Activated gamma-delta T cell treated with anti-CD3 and anti-CD28 coated beads, Interleukin-2, amount 50 U/mL, for 16 hours (primary cell): Measurements from ENCODE around the gene CARHSP1.
"Not testable (repeated sequence)": the region's sequence is repeated elsewhere in the genome, so short reads cannot be mapped to it uniquely, and the experiment has no call there.

Experiments used
- DNase-seq: peaks from one replicate; pipeline ENCODE4 v3.0.0-alpha.2; 2020; ENCODE audit warnings: low read depth

The CARHSP1 gene

GRCh38 chr16:8828541-8829165, 40.2 kb downstream of the CARHSP1 start:
- DNase-seq = no peak

DNA sequence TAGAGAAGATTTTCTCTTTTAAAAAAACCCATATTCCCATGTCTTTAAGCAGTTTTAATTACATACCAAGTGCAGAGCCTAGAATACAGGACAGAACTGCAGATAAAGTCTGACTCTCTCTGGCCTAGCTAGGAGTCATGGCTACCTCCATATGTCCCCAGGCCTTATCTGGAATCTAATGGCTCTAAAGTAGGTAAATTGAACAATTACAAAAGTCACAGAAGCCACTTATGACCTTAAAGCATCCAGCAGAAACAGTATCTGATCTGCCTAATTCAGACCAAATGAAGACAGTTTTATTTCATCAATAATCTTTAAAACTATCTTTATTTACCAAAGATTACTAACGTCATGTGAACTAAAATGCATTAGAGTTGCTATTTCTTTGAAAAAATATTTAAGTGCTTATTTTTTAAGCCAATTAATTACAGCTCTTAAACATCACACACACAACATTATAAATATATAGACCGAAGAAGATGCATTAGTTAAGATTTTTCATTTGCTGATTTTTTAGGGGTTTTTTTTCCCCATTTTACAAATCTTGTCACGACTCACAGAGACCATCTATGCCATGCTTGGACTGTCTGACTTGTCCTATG, 42.4 kb downstream of the CARHSP1 start:
- DNase-seq = no peak

GRCh38 chr16:8822403-8822802, 46.4 kb downstream of the CARHSP1 start:
- no peak for DNase-seq

DNA sequence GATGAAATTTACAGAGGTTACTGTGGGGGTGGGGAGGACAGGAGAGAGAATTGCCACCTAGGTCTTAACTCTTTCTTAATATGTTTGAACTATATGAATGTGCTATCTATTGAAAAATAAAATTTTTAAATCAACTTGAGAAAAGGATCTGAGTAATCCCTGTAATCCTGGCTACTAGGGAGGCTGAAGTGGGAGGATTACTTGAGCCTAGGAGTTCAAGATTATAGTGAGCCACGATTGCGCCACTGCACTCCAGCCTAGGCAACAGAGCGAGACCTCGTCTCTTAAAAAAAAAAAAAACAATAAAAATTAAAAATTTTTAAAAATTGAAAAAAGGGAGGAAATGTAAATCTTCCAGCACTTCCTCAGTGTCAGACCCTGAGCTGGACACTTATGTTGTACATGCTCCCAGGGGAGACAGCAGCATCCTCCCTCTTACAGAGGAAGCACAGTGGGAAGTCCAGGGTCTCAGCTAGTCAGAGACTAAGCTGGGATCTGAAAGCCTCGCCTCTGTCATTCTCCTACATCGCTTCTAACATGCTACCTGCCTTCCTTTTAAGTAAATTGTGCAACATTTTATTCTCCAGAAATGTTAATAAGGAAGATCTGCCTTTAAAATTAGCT, 49.3 kb downstream of the CARHSP1 start:
- no peak for DNase-seq

DNA sequence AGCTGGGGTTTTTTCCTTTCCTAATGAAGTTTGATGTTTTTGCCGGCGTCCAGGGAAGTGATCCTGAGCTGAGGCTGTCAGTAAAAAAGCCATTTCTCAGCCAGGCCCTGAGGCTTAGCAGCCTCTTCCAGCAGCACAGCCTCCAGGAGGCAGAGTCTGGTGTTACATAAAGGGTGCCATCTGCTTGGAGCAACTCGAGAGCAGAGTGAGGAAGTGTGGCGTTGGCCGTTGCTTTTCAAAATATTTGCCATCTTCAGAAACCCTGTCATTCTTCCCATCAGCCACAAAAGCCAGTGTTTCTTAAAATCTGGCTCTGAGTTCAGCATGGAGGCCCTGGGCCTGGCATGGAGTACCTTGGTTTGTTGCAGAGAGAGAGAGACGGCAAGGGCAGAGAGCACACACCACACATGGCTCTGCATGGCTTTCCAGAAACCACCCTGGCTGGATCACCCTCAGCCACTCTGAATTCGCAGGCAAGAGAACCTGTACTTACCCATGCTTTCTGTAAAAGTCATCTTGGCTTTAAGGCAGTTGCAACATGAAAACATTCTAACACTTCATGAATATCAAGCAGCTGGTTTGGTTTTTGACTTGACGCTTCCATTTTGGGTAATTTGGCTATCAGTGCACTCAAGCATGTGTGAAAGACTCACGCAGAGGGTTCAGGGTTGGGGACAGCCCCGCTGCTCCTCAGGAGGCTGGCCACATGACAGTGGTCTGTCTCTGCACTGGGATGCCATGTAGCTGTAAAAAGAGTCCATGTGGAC, 50.1 kb downstream of the CARHSP1 start:
- DNase-seq = no peak

- no peak for DNase-seq
These were observed 51.7 kb downstream of the CARHSP1 start for GRCh38 chr16:8816967-8817655.

- no peak for DNase-seq
These were observed 54.6 kb downstream of the CARHSP1 start for GRCh38 chr16:8814095-8814806.

- no peak for DNase-seq
These were observed 56.5 kb downstream of the CARHSP1 start for GRCh38 chr16:8812162-8812843.

DNA sequence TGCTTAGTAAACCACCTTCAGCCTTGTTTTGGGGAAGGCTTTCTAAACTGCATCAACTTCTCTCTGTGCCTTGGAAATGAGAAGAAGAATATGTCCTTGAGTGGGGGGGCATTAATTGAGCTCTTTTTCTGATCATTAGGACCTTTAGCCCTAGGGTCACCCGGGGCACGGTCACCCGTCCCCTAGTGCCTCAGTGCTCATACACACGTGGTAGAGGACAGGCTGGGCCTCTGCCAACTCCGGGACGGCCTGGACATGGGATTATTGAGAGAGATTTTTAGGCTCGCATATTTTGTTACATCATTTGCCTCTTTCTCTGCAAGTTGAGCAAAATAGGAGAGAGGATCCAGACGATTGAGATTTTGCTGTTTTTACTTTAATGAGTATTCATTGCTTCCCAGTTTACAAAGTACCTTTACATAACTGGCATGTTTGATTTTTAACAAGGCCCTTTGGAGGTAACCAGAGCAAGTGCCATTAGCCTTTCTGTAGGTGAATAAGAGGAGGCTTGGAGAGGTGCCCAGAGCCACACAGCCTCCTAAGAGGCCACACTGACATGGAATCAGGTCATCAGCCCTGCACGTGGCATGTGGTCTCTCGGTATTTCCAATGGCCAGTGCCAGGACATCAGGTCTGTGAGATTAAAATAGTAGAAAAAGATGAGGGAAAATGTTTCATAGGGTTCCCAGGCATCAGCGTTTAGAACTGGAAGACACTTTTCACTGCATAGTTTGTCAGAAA, 60.0 kb downstream of the CARHSP1 start:
- no peak for DNase-seq

GRCh38 chr16:8808009-8808408, 60.8 kb downstream of the CARHSP1 start:
- DNase-seq = no peak

GRCh38 chr16:8807189-8807588, 61.6 kb downstream of the CARHSP1 start:
- no peak for DNase-seq

GRCh38 chr16:8806272-8806983, 62.4 kb downstream of the CARHSP1 start:
- DNase-seq = no peak

DNA sequence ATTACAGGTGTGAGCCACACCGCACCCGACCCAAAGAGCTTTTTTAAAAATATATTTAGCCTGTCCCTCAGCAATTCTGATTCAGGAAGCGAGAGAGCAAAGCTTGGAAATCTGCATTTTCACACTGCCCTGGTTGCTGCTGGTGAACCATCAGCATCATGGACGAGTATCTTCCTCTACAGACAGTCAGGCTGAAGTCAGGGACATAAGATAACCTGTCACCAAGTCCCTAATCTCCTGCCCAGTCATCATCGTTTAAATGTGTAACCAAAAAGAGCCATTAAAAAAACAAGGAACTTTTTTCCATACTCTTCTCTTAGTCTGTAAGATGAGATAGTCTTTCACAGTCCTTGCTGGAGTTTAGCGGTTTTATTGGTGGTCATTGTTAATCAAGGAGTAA, 64.5 kb downstream of the CARHSP1 start:
- no peak for DNase-seq

- DNase-seq = not testable (repeated sequence)
These were observed 65.1 kb downstream of the CARHSP1 start for GRCh38 chr16:8803733-8804132.
